HG03175 (cell line): ENCODE data around the gene JPH4.
"Not testable (repeated sequence)": the region's sequence is repeated elsewhere in the genome, so short reads cannot be mapped to it uniquely, and the experiment has no call there.

Experiments used
- ATAC-seq: cut with Tn5 transposase; IDR thresholded peaks from one replicate; pipeline ENCODE4 v1.9.1; 2021; ENCODE audit warnings: mild to moderate bottlenecking, moderate library complexity; ENCODE audit not compliant: unreplicated experiment

The JPH4 gene

DNA sequence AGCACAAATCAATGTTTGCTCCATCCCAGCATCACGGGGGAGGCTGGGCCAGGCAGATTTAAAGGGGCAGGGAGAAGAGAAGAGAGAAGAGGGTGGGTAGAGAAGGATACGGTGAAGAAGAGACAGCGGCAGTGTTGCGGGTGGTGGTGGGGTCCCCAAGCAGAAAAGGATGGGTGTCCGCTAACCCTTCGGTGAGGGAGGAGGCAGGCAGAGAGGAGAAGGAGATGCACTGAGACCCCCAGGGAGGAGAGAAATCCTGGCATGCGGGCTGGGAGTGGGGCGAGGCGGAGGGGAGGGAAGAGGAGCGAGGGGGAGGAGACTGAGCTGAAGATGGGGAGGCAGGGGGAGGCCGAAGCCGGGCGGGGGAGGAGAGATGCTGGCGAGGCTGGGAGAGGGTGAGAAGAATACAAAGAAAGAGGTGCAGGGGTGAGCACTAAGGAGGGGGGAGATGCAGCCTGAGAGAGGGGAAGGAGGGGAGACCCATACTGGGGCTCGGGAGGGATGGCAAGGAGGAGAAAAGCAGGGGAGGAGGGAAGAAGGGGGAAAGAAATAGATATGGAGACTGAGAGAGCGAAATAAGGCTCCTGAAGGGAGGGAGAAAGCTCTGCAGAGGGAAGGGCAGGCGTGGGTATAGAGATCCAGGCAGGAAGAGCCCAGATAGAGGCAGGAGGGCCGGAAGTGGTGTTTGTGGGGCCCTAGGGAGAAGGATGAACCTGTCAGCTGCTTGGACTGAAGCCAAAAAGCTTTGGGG lies at the start of gene JPH4:
JPH4 (minus strand) TSS at position 231 of the 751 bp plus-strand sequence. CDS start 1,337 bp downstream, outside the sequence.
- ATAC-seq = no peak

DNA sequence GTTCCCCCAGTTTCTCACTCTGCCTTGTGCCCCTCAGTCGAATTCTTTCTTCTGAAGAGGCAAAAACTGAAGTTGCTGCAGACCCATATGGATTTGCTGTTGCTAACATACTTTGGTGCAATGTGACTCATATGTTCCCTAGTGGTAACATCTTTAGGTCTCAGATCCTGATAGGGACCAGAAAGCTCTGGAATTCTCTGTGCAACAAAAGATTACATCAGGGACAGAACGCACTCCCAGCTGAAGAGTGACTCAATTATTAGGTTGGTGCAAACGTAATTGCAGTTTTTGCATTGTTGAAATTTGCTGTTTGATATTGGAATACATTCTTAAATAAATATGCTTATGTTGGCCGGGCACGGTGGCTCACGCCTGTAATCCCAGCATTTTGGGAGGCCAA lies 49.4 kb upstream of the JPH4 start:
- ATAC-seq = no peak

DNA sequence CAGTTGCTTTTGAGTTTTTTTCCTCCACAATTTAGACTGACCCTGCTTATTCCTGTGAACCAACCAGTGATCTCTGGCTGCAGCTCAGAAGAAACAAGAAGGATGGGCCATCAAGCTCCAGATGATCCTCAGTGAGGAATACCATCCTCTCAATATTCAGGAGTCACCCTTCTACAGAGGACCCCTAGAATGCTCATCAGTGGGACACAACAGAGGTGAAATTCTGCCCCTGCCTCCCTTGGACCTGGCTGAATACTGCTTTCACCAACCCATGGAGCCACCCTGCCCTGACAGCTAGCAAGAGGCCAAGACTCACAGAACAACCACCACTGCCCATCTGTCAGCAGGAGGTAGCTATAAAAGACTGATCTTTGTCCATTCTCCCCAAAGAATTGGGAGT lies 48.4 kb upstream of the JPH4 start:
- ATAC-seq = no peak

DNA sequence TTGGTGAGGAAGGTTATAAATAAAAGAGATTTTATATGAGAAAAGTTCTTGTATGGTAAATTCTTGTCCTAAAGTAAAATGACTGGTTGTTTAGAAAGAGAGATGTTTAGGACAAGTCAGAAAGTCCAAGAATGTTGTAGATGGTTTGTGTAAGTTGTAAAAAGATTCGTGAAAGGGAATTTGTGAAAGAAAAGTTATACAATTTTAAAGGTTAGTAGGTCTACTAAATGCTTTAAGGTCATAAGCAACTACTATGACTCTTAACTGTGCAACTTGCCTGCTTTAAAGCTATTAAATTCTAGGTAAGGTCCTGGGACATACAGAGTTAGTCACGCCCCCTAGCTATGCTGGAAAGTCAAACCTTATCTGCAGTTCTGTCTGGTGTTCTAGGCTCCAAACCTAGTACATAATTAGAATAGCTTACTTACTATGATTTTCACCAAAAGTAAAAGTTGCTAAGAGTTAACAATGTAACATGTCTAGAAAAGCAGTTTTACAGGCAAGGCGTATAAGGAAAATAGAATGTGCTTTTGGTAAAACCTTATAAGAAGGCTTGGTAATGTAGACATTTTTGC lies 46.3 kb upstream of the JPH4 start:
- ATAC-seq = no peak

DNA sequence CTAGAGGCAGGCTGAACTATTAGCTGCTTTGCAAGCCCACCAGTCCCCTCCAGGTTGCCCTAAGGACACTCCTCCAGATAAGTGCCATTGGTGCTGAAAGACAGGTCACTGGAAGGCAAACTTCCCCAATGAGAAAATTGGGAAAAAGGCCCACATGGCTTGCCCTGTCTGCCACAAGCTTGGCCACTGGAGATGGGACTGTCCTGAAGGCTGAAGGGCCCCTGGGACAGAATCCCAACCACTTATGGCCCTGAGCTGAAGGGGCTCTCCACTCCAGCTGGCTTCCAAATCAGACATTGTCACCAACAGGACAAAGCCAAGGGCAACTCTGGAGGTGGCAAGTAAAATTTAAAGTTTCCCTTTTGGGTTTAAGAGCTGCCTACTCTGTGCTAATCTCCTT lies 45.4 kb upstream of the JPH4 start:
- no peak for ATAC-seq

DNA sequence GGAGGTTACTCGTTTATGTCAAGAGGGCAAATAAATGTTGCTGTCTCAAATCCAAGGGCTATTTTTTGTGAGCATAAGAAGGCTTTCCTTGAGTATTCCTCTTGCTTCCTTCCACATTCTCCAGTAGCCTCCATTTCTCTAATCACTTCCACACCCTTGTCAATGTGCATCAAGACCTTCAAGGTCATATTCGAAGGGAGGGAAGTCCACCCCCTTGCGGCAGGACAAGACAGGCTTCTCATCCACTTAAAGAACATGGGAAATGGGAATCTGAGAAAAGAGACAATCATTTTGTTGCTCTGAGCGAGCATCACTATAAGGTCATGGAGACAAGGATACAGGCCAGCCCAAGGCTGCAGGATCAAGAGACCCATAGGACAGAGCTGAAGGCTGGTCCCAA lies 44.4 kb upstream of the JPH4 start:
- no peak for ATAC-seq

DNA sequence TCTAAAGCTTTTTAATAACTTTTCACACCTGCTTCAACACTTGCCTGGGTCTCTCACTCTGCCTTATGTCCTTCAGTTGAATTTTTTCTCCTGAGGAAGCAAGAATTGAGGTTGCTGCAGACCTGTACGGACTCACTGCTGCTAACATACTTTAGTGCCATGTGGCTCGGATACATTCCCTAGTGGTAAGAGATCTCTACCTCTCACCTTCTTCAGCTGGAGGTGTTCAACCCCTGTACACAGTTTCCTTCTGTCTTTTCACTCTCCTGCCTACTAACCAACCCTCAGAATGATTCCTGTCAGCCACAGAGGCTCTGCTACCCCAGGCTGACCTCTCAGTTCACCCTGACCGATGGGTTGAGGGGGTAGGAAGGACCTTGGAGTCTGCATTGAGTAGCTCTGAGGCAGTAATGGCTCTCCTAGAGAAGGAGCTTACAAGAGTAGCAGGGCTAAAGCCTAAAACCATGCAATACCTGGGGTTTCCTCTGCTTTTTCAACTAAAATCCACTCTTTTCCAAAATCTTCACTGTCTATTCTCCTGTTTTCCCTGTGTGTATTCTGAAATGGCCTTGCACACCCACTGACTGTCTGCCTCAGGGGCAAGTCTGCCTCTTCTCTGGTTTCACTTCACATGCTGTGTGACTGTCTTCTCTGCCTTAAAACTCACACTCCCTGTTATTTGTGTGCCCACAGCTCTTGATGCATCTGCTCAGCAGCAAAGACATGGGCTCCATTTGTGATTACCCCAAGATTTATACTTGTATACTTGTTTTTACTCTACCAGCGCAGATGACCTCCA lies 43.5 kb upstream of the JPH4 start:
- no peak for ATAC-seq

DNA sequence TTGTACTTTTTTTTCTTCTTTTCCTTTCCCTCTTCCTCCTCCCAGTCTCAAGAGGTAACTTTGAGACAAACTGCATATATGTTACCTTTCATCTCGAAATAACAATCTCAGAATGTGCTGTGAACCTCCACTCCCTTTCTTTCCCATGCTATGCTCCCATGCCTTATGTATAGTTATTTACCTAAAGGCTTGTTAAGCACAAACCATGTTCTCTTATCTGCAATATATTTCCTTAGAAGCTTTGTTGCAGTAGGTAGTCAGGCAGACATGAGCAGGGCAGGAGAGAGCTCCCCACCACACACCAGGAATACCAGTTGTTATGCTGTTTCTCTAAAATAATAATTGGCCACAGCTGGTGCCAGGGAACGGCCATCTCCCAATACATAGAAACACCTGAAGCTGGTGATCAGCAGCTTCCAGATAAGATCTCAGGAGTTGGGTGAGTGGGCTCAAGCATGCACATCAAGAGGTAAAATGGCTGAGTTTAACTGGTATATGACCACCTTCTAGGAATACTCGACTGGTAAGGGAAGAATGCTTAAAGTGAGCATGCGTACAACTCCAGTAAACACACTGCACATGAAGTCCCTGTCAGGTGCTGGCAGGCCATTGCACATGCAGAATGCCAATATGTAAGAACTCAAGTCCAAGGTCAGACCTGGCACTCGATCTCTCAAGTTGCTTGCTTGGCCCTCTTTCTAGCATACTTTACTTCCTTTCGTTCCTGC lies 42.8 kb upstream of the JPH4 start:
- ATAC-seq = no peak

DNA sequence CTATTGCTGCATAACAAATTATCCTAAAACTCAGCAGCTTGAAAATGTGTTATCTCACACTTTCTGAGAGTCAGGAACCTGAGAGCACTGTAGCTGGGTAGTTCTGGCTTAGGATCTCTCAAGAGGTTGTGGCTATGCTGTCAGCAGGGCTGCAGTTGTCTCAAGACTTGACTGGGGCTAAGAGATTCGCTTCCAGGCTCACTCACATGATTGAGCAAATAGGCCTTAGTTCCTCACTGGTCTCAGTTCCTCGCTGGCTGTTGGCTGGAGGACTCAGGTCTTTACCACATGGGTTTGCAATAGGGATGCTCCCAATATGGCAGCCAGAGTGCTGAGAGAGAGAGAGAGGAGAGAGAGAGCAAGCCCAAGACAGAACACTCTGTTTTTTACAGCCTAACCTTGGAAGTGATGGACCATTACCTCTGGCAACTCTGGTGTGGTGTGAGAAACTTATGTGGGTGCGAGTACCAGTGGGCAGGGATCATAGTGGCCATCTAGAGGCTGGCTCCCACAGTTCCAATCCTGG lies 41.6 kb upstream of the JPH4 start:
- ATAC-seq = no peak

DNA sequence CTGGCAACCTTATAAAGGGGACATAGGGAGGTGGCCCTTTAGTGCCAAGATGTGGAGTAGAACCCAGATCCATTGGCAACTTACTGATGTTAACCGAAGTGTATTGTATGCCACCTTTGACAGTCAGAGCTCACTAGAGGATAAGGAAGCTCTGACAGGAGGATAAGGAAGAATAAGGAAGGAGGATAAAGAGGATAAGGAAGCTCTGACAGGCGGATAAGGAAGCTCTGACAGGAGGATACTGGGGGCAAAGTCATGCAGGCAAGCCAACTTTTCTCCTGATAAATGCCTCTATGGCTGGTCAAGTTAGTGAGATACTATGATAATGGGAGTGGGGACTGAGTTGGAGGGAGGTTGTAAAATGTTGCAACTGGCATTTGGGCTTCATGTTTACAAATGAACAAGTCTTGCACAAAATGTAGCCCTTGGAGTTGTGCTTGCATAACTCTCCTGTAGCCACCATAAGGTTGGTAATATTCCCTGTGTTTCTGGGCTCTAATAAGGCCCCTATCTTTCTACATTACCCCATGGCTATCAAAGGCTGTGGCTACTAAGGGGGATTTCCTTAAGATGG lies 39.9 kb upstream of the JPH4 start:
- no peak for ATAC-seq

DNA sequence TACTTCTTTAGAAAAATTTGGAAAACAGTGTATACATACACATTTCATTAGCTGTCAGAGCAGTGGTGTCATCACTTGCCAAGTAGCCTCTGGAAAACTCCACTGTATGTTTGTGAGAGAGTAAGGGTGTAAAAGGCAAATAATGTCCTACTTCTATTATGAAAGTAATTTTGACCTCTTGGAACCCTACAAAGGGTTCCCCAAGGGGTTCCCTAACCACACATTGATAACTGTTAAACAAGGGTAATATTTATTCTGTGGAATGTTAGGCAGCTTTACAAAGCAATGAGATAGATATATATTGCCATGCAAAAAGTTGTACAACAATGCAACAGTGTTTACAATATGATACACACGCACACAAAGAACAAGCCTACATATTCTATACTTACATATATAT lies 38.9 kb upstream of the JPH4 start:
- ATAC-seq = no peak

DNA sequence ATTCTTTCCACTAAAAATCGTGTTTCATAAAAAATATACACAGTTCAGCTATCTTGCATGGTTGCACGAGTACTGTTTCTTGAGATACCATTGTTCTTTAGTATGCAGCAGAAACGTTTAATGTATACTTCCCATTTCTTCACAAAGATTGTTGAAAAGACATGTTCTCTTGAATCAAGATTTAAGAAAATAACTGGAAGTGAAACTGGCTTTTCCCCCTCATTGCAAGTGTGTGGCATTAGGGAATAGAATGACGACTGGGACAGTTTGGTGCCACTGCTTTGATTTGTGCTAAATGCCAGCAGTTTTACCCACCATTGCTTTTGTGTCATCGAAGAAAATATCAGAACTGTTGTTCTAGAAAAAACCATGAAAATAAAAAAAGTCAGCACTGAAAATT lies 37.3 kb upstream of the JPH4 start:
- ATAC-seq = no peak

DNA sequence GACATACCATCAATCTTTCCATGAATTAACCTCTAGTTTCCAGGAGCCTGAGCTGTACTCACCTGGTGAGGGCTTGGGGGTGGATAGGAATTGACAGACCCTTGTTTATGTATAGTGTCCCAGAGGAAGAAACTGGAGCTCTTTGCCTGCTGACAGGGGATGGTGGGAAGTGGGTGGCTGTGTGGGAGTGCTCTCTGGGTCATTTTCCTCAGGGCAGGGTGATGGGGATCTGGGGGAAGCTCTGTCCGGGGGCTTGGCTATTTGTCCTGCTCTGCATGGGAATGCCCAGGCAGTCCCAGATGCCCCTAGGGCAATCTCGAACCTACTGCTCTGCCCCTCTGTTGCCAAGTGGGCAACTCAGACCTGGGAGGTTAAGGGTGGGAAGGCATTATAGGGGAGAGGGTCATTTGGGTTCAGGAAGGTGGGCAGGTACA lies 35.8 kb upstream of the JPH4 start:
- ATAC-seq = no peak

DNA sequence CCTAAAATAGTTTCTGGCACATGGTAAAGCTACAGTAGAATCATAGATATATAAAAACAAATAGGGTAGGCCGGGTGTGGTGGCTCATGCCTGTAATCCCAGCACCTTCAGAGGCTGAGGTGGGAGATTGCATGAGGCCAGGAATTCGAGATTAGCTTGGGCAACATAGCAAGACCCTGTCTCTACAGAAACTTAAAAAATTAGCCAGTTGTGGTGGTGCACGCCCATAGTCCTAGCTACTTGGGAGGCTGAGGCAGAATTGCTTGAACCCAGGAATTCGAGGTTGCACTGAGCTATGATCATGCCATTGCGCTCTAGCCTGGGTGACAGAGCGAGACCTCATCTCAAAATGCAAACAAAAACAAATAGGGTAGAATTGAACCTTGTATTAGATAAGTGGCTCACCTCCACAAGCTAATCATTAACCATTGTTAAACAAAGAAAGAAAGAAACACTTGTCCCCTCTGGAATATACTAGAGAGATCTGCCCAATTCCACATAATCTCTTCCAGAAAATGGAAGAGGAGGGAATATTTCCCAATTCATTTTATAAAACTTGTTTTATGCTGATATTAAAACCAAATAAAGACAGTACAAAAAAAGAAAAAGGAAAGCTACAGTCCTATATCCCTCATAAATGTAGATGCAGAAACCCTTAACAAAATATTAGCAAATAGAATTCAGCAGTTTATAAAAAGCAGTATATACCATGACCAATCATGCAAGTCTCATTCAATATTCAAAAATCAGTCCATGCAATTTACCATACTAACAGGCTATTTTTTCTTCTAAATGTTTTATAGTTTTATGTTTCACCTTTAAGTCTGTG lies 34.9 kb upstream of the JPH4 start:
- no peak for ATAC-seq

DNA sequence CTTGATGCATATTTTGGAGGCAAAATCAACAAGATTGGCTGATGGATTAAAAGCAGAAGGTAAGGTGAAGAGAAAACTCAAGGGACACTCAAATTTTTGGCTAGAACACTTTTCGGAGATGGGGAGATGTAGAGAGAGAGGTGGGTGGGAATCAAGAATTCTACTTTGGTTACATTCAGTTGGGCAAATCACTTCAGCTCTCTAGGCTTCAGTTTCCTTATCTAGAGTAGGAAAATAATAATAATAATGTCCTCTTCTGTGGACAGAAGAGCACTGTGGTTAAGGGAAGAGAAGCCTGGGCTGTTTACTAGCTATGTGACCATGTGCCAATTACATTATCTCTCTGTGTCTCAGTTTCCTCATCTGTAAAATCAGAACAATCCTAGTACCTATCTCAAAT lies 34.2 kb upstream of the JPH4 start:
- no peak for ATAC-seq

DNA sequence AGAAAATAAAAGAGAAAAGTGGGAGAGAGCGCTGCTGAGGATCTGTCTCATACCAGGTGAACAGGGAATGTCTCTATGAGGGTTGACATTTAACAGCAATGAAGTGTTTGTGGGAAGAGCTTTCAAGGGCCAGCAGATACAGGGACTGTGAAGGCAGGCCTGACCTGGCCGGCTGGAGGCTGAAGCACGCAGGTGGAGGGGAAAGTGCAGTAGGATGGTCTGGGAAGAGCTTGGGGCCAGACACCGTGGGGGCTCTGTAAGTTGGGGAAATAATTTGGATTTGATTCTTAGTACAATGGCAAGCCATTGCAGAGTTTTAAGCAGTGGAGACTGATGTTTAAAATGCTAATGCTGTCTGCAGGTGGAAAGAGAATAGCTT lies 33.8 kb upstream of the JPH4 start:
- no peak for ATAC-seq

DNA sequence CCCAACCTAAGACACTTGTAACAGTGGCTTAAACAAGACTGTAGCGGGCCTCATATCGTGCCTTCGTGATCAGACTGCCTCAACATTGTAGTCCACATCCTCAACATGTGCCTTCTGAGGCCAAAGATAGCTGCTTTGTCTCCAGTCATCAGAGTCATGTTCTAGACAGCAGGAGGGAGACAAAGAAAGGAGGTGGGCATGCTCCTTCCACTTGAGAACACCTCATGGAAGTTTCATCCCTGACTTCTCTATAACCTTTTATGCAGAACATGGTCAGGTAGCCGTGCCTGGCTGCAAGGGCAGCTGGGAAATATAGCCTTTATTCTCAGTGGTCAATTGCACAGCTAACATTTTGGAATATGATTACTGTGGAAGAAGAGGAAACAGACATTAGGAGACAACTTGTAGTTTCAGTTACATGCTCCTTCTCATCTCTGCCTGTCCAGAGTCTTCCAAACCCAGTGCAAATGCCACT lies 32.3 kb upstream of the JPH4 start:
- no peak for ATAC-seq

DNA sequence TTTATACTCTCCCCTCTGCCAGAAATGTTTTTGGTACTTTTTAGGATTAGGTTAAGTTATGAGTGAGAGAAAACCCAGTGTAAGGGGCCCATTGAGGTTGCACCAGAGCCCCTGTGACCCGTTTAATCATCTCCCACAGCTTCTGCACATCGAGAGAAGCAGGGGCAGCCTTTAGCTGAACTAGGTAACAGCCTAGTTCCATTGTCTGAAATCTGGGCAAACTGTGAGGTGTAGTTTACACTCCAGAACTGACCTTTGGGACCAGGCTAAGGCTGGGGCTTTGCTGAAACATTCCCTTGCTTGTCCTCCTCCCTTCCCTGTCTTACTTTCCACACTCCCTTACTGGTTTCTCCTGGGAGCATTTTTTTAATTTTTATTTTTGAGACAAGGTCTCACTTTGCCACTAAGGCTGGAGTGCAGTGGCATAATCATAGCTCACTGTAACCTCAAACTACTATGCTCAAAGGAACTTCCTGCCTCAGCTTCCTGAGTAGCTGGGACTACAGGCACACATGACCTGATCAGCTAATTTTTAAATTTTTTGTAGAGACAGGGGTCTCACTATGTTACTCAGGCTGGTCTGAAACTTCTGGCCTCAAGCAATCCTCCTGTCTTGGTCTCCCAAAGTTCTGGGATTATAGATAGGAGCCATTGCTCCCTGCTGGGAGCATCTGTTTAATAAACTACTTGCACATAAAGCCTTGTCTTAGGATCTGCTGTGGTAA lies 31.7 kb upstream of the JPH4 start:
- ATAC-seq = no peak

DNA sequence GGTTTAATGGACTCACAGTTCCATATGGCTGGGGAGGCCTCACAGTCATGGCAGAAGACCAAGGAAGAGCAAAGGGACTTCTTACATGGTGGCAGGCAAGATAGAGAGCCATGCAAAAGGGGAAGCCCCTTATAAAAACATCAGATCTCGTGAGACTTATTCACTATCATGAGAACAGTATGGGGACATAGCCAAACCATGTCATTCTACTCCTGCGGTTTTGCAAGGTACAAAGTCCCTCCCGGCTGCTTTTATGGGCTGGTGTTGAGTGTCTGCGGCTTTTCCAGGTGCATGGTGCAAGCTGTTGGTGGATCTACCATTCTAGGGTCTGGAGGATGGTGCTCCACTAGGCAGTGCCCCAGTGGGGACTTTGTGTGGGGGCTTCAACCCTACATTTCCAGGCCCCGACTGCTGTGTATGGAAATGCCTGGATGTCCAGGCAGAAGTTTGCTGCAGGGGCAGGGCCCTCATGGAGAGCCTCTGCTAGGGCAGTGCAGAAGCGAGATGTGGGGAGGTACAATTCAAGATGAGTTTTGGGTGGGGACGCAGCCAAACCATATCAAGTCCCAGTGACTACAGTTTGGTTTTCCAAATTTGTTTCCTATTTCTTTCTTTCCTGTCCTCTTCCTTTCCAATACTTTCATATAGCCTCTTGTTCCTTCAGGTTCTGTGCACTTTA lies 31.0 kb upstream of the JPH4 start:
- not testable (repeated sequence) for ATAC-seq
